Trophoblast cell (in vitro differentiated cells and primary cell): Measurements from ENCODE around the gene EXOC3L1.

Experiments
- DNase-seq, 2 donors: peaks; one replicate each; pipeline ENCODE4 v3.0.0-alpha.2; 2016
- H2AFZ ChIP-seq: 2 replicates; pipeline ENCODE4 v1.6.1; 2013; ENCODE audit warnings: low read length, moderate library complexity, mild to moderate bottlenecking; ENCODE audit not compliant: insufficient read depth, poor library complexity
- H2AK5ac ChIP-seq: 2 replicates; pipeline ENCODE4 v1.6.1; 2013; ENCODE audit warnings: mild to moderate bottlenecking, low read length
- H2BK120ac ChIP-seq: 2 replicates; pipeline ENCODE4 v1.6.1; 2013; ENCODE audit warnings: low read length, mild to moderate bottlenecking, moderate library complexity; ENCODE audit not compliant: insufficient read depth, poor library complexity
- H2BK12ac ChIP-seq: 2 replicates; pipeline ENCODE4 v1.6.1; 2013; ENCODE audit warnings: mild to moderate bottlenecking, low read length, moderate library complexity
- H2BK5ac ChIP-seq: 2 replicates; pipeline ENCODE4 v1.6.1; 2013; ENCODE audit warnings: low read length, low read depth, moderate library complexity, mild to moderate bottlenecking; ENCODE audit not compliant: poor library complexity
- H3K14ac ChIP-seq: 2 replicates; pipeline ENCODE4 v1.6.1; 2013; ENCODE audit warnings: mild to moderate bottlenecking, low read length
- H3K18ac ChIP-seq: 2 replicates; pipeline ENCODE4 v1.6.1; 2013; ENCODE audit warnings: mild to moderate bottlenecking, low read length
- H3K23ac ChIP-seq: 2 replicates; pipeline ENCODE4 v1.6.1; 2013; ENCODE audit warnings: low read length
- H3K27ac ChIP-seq: 2 replicates; pipeline ENCODE4 v1.5.1; 2013; ENCODE audit warnings: low read depth, mild to moderate bottlenecking, inconsistent platforms, low read length, moderate library complexity
- H3K27me3 ChIP-seq: 2 replicates; pipeline ENCODE4 v1.6.1; 2013; ENCODE audit warnings: inconsistent platforms, mild to moderate bottlenecking, low read length, moderate library complexity; ENCODE audit not compliant: insufficient read depth
- H3K36me3 ChIP-seq, 2 experiments: 1 replicate in 1 of 2; 2 replicates in 1 of 2; pipeline ENCODE4 v1.6.1; 2013; ENCODE audit warnings: low read length in 2 of 2, mild to moderate bottlenecking in 2 of 2, moderate library complexity in 1 of 2; ENCODE audit not compliant: insufficient read depth in 2 of 2, control insufficient read depth in 1 of 2
- H3K4ac ChIP-seq: 2 replicates; pipeline ENCODE4 v1.6.1; 2013; ENCODE audit warnings: low read depth, mild to moderate bottlenecking, low read length, moderate library complexity
- H3K4me1 ChIP-seq, 2 experiments: 1 replicate in 1 of 2; 2 replicates in 1 of 2; pipeline ENCODE4 v1.6.1; 2013; ENCODE audit warnings: low read length in 2 of 2, mild to moderate bottlenecking in 2 of 2, moderate library complexity in 1 of 2; ENCODE audit not compliant: insufficient read depth in 2 of 2, control insufficient read depth in 1 of 2
- H3K4me2 ChIP-seq: 2 replicates; pipeline ENCODE4 v1.6.1; 2013; ENCODE audit warnings: inconsistent platforms, mild to moderate bottlenecking, low read length, moderate library complexity
- H3K4me3 ChIP-seq: 2 replicates; pipeline ENCODE4 v1.5.1; 2013; ENCODE audit warnings: mild to moderate bottlenecking, low read depth, low read length, inconsistent platforms
- H3K79me1 ChIP-seq: one replicate; pipeline ENCODE4 v1.6.1; 2013; ENCODE audit warnings: low read length
- H3K79me2 ChIP-seq: 2 replicates; pipeline ENCODE4 v1.6.1; 2013; ENCODE audit warnings: low read length, mild to moderate bottlenecking; ENCODE audit not compliant: control insufficient read depth, insufficient read depth, poor library complexity
- H3K9ac ChIP-seq: 2 replicates; pipeline ENCODE4 v1.6.1; 2013; ENCODE audit warnings: mild to moderate bottlenecking, low read length
- H3K9me3 ChIP-seq: 2 replicates; pipeline ENCODE4 v1.6.1; 2013; ENCODE audit warnings: low read depth, mild to moderate bottlenecking, control low read depth, inconsistent platforms, low read length; ENCODE audit not compliant: insufficient read depth
- H4K12ac ChIP-seq: 2 replicates; pipeline ENCODE4 v1.6.1; 2013; ENCODE audit warnings: low read depth, mild to moderate bottlenecking, low read length, moderate library complexity
- H4K8ac ChIP-seq: 2 replicates; pipeline ENCODE4 v1.6.1; 2013; ENCODE audit warnings: low read depth, mild to moderate bottlenecking, low read length, moderate library complexity
- H4K91ac ChIP-seq: one replicate; pipeline ENCODE4 v1.6.1; 2013; ENCODE audit warnings: low read depth, mild to moderate bottlenecking, low read length, moderate library complexity
- WGBS: extraction: QIAGEN DNeasy Blood & Tissue Kit; methylation state at CpG from one replicate; pipeline ENCODE4 v1.1.7; 2013; ENCODE audit warnings: missing lambda C conversion rate; ENCODE audit not compliant: insufficient read length, insufficient coverage; ENCODE audit errors: extremely low coverage; 5-methylcytosine and 5-hydroxymethylcytosine counted together

EXOC3L1 gene

GRCh38 chr16:67216612-67217490 is 26.9 kb upstream of the EXOC3L1 start:
- Histone ChIP-seq H3K27ac (no peak overlapping the region), H3K4me2 (no peak overlapping the region), H3K4ac (no peak overlapping the region), H4K8ac (no peak overlapping the region), H3K9ac (no peak overlapping the region), H3K9me3 (no peaks in the 10 kb centered on the region), H3K4me3 (no peak overlapping the region), H3K18ac (no peak overlapping the region), H3K23ac (no peak overlapping the region), H2BK12ac (no peak overlapping the region), H4K12ac (no peak overlapping the region), H2BK5ac (no peak overlapping the region), H3K14ac (no peak overlapping the region), H3K36me3 (no peaks in the 10 kb centered on the region), H3K79me2 (peaks cover 2% of the 10 kb centered on the region), H2AK5ac (no peak overlapping the region), H4K91ac (no peak overlapping the region), H3K79me1 (peaks cover 6% of the 10 kb centered on the region), H2BK120ac (no peak overlapping the region), H3K4me1 (peaks cover 8 to 9% of the 10 kb centered on the region in 2 experiments), H3K27me3 (no peaks in the 10 kb centered on the region), H2AFZ (no peak overlapping the region)
- no CpG with 5 or more reads among the region's 18 CpGs for WGBS
- DNase-seq: no peak

DNA sequence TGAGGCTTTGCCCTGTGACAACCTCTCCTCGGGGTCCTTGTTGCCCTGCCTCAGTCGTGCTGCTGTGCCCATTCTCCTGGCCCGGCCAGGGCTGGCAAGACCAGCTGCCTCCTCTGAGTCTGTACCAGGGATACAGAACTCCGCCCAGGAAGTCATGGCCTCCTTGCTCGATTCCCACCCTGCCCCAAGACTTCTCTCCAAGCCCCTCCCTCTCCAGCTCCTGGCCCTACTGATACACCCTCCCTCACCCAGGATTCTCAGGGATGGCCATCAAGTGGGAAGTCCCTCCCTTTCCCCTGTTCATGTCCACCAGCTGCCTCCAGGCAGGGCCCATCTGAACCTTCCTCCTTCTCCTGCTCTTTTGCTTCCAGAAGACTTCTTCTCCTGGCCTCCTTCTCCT is 25.8 kb upstream of the EXOC3L1 start:
- H3K18ac ChIP-seq: no peak overlapping the region
- WGBS: no CpG with 5 or more reads among the region's 5 CpGs
- H3K27ac ChIP-seq: no peak overlapping the region
- H3K27me3 ChIP-seq: no peaks in the 10 kb centered on the region
- peaks cover 2% of the 10 kb centered on the region for H3K79me2 ChIP-seq
- H2BK5ac ChIP-seq: no peak overlapping the region
- H3K36me3 ChIP-seq: no peaks in the 10 kb centered on the region
- H3K14ac ChIP-seq: no peak overlapping the region
- no peak overlapping the region for H3K4ac ChIP-seq
- H3K9me3 ChIP-seq: peaks cover 2% of the 10 kb centered on the region
- no peak overlapping the region for H2AK5ac ChIP-seq
- H2AFZ ChIP-seq: no peak overlapping the region
- no peak overlapping the region for H3K4me2 ChIP-seq
- no peak overlapping the region for H4K8ac ChIP-seq
- peaks cover 6% of the 10 kb centered on the region for H3K79me1 ChIP-seq
- DNase-seq: no peak
- no peak overlapping the region for H3K4me3 ChIP-seq
- H3K4me1 ChIP-seq: peaks cover 8 to 9% of the 10 kb centered on the region in 2 experiments
- H3K9ac ChIP-seq: no peak overlapping the region
- no peak overlapping the region for H2BK12ac ChIP-seq
- H4K12ac ChIP-seq: no peak overlapping the region
- H2BK120ac ChIP-seq: no peak overlapping the region
- H3K23ac ChIP-seq: no peak overlapping the region
- H4K91ac ChIP-seq: no peak overlapping the region

DNA sequence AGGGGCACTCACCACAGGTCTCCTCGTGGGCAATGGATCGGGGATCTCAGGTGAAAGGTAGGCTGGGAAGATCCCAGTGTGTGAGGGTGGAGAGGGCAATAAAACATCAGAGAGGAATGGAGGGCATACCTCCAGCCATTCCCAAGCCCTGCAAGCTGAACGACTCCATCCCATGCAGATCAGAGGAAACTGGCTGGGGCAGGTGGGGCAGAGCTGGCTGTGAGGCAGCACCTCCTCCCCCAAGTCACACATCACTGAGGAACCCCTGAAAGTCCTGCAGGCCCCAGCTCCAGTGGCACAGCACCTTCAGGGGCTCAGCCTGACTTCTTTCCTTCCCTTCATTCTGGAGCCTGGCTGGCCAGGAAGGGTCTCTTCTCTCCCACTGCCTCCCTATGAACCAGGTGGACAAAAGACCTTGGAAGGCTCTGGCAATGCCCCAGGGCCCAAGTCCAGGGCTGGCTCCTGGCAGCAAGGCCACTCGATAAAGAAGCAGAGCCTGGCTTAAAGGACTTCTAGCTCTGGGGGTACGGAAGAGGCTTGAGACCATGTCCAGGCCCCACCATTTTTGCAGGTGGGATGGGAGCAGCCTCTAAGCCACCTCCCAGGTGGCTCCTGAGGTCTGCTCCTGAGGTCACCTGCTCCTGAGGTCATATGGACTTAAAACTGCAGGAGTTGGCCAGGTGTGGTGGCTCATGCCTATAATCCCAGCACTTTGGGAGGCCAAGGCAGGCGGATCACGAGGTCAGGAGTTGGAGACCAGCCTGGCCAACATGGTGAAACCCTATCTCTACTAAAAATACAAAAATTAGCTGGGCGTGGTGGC is 23.5 kb upstream of the EXOC3L1 start:
- Histone ChIP-seq H3K9ac (no peak overlapping the region), H3K27me3 (no peaks in the 10 kb centered on the region), H4K8ac (peak overlapping the region; percentile 17), H3K27ac (peak overlapping the region; percentile 72), H4K91ac (no peak overlapping the region), H3K4me2 (peak overlapping the region; percentile 1), H3K36me3 (no peaks in the 10 kb centered on the region), H2BK12ac (peak overlapping the region; percentile 12), H3K9me3 (peaks cover 2% of the 10 kb centered on the region), H3K23ac (no peak overlapping the region), H3K18ac (peak overlapping the region; percentile 24), H3K14ac (peak overlapping the region; percentile 34), H3K4me3 (no peak overlapping the region), H2BK5ac (no peak overlapping the region), H2AFZ (no peak overlapping the region), H3K79me1 (peaks cover 6% of the 10 kb centered on the region), H3K79me2 (peaks cover 2% of the 10 kb centered on the region), H4K12ac (no peak overlapping the region), H2AK5ac (peak overlapping the region; percentile 66), H3K4ac (no peak overlapping the region), H3K4me1 (peaks cover 10 to 12% of the 10 kb centered on the region in 2 experiments), H2BK120ac (peak overlapping the region; percentile 14)
- no CpG with 5 or more reads among the region's 8 CpGs for WGBS
- DNase-seq: no peak

GRCh38 chr16:67212766-67213165 is 22.8 kb upstream of the EXOC3L1 start:
- H2AFZ ChIP-seq: no peak overlapping the region
- H2AK5ac ChIP-seq: no peak overlapping the region
- H2BK12ac ChIP-seq: no peak overlapping the region
- H3K23ac ChIP-seq: no peak overlapping the region
- H3K27me3 ChIP-seq: no peaks in the 10 kb centered on the region
- DNase-seq: peak; percentile 66 to 84
- H3K79me2 ChIP-seq: peaks cover 2% of the 10 kb centered on the region
- H3K79me1 ChIP-seq: peaks cover 6% of the 10 kb centered on the region
- H3K18ac ChIP-seq: no peak overlapping the region
- no peak overlapping the region for H3K14ac ChIP-seq
- no peak overlapping the region for H4K8ac ChIP-seq
- no peak overlapping the region for H3K9ac ChIP-seq
- peak overlapping the region; percentile 72 for H3K27ac ChIP-seq
- no peak overlapping the region for H3K4ac ChIP-seq
- peaks cover 14 to 19% of the 10 kb centered on the region in 2 experiments for H3K4me1 ChIP-seq
- peak overlapping the region; percentile 1 for H3K4me2 ChIP-seq
- no peak overlapping the region for H4K12ac ChIP-seq
- H3K4me3 ChIP-seq: no peak overlapping the region
- peaks cover 2% of the 10 kb centered on the region for H3K9me3 ChIP-seq
- H4K91ac ChIP-seq: no peak overlapping the region
- H2BK5ac ChIP-seq: no peak overlapping the region
- no peaks in the 10 kb centered on the region for H3K36me3 ChIP-seq
- no peak overlapping the region for H2BK120ac ChIP-seq
